ENCODE data around the gene BRF1. TPM values are rescaled to one million over a fixed set of nuclear protein-coding genes. Genes with fewer than 3 reads are reported as not detected.

Gene BRF1
- total and polyA plus RNA-seq, 2 experiments from 2014 or later, result 23.6 to 35.9 TPM

DNA sequence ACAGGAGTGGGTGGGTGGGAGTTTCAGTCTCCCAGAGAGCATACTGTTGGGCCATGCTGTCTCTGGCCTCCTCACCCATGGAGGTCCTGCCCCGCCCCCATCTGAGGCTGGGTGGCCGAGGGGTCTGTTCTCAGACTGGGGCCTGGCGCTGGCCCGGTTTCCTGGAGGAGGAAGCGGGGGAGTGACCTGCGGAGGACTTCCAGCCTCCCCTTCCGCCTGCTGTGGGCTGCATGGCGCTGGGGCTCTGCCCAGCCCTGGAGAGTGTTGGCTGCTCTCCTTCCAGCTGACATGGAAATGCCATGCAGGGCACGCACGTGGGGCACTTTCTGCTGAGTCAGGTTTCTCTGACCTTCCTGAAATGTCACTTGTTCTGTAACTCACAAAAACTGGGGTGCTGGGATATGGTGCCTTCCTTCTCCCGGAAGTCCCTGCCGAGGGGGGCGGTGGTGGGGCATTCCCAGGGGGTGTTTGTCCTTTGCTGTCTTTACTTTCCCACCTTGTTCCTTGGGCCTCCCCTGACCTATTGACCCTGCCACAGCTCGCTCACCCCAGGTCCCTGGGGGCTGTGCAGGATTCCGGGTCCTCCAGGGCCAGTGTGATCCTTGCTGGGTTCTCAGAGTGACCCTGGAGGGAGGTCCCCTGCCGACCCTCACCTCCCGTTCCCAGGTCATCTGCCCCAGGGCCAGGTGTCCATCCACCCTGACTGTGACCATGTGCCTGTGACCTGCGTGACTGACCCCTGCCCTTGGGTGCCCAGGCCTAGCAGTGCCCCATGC, 37.4 kb upstream of the BRF1 start:
- 89% methylated on average over 18 of the region's 18 CpGs for whole genome bisulfite sequencing (ENCODE audit: low lambda C conversion rate, missing lambda C conversion rate)
- Histone ChIP-seq H2AFZ (no peak overlapping the region), H4K20me1 (ENCODE audit: insufficient read depth, poor library complexity, severe bottlenecking) (peaks cover 17% of the 10 kb centered on the region), H3K4me1 (ENCODE audit: insufficient read depth) (no peaks in the 10 kb centered on the region), H3K27me3 (no peaks in the 10 kb centered on the region), H3K36me3 (replicated peaks; ENCODE audit: insufficient read depth, low read depth) (no peaks in the 10 kb centered on the region), H3K27ac (no peak overlapping the region), H3K9me2 (replicated peaks; ENCODE audit: insufficient read depth) (no peaks in the 10 kb centered on the region), H3K9me3 (ENCODE audit: low read depth) (no peaks in the 10 kb centered on the region), H3K4me3 (no peak overlapping the region), H3K4me2 (no peak overlapping the region), H3K79me2 (peaks cover 61% of the 10 kb centered on the region)
- TF ChIP-seq EZH2 (IDR thresholded peaks at IDR 0.05; ENCODE audit: borderline replicate concordance) (no peak), EZH2phosphoT487 (IDR thresholded peaks at IDR 0.05; ENCODE audit: low read depth, severe bottlenecking, unreplicated experiment) (no peak)
- TF ChIP-seq, protein P1, sequence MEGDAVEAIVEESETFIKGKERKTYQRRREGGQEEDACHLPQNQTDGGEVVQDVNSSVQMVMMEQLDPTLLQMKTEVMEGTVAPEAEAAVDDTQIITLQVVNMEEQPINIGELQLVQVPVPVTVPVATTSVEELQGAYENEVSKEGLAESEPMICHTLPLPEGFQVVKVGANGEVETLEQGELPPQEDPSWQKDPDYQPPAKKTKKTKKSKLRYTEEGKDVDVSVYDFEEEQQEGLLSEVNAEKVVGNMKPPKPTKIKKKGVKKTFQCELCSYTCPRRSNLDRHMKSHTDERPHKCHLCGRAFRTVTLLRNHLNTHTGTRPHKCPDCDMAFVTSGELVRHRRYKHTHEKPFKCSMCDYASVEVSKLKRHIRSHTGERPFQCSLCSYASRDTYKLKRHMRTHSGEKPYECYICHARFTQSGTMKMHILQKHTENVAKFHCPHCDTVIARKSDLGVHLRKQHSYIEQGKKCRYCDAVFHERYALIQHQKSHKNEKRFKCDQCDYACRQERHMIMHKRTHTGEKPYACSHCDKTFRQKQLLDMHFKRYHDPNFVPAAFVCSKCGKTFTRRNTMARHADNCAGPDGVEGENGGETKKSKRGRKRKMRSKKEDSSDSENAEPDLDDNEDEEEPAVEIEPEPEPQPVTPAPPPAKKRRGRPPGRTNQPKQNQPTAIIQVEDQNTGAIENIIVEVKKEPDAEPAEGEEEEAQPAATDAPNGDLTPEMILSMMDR (IDR thresholded peaks at IDR 0.05; ENCODE audit: poor library complexity), result no peak
- no peak for DNase-seq (ENCODE audit: low spot score)

GRCh38 chr14:105337433-105337832, 36.6 kb upstream of the BRF1 start:
- Histone ChIP-seq H3K4me1 (ENCODE audit: insufficient read depth) (no peaks in the 10 kb centered on the region), H2AFZ (no peak overlapping the region), H3K4me3 (no peak overlapping the region), H3K9me3 (ENCODE audit: low read depth) (no peaks in the 10 kb centered on the region), H3K27ac (no peak overlapping the region), H4K20me1 (ENCODE audit: insufficient read depth, poor library complexity, severe bottlenecking) (peaks cover 18% of the 10 kb centered on the region), H3K9me2 (replicated peaks; ENCODE audit: insufficient read depth) (no peaks in the 10 kb centered on the region), H3K4me2 (no peak overlapping the region), H3K79me2 (peaks cover 61% of the 10 kb centered on the region), H3K27me3 (no peaks in the 10 kb centered on the region), H3K36me3 (replicated peaks; ENCODE audit: insufficient read depth, low read depth) (no peaks in the 10 kb centered on the region)
- 96% methylated on average over 6 of the region's 6 CpGs for WGBS (ENCODE audit: low lambda C conversion rate, missing lambda C conversion rate)
- no peak for DNase-seq (ENCODE audit: low spot score)
- no peak for TF ChIP-seq EZH2phosphoT487 (IDR thresholded peaks at IDR 0.05; ENCODE audit: low read depth, severe bottlenecking, unreplicated experiment)
- TF ChIP-seq, protein P1 (IDR thresholded peaks at IDR 0.05; ENCODE audit: poor library complexity), result no peak
- TF ChIP-seq EZH2 (IDR thresholded peaks at IDR 0.05; ENCODE audit: borderline replicate concordance), result no peak

- H3K36me3 ChIP-seq (replicated peaks; ENCODE audit: insufficient read depth, low read depth), result no peaks in the 10 kb centered on the region
- H3K4me2 ChIP-seq, result no peak overlapping the region
- H3K27me3 ChIP-seq, result no peaks in the 10 kb centered on the region
- H3K27ac ChIP-seq, result no peak overlapping the region
- no peak for TF ChIP-seq EZH2phosphoT487 (IDR thresholded peaks at IDR 0.05; ENCODE audit: low read depth, severe bottlenecking, unreplicated experiment)
- no peaks in the 10 kb centered on the region for H3K4me1 ChIP-seq (ENCODE audit: insufficient read depth)
- H2AFZ ChIP-seq, result no peak overlapping the region
- WGBS (ENCODE audit: low lambda C conversion rate, missing lambda C conversion rate), result 98% methylated on average over 26 of the region's 26 CpGs
- no peaks in the 10 kb centered on the region for H3K9me2 ChIP-seq (replicated peaks; ENCODE audit: insufficient read depth)
- H3K9me3 ChIP-seq (ENCODE audit: low read depth), result no peaks in the 10 kb centered on the region
- H3K79me2 ChIP-seq, result peaks cover 61% of the 10 kb centered on the region
- H3K4me3 ChIP-seq, result no peak overlapping the region
- DNase-seq (ENCODE audit: low spot score), result no peak
- peaks cover 24% of the 10 kb centered on the region for H4K20me1 ChIP-seq (ENCODE audit: insufficient read depth, poor library complexity, severe bottlenecking)
These were observed 35.9 kb upstream of the BRF1 start for GRCh38 chr14:105336477-105337287.

All from hepatocyte (in vitro differentiated cells).